GM08714 (cell line): Measurements from ENCODE around the gene ITLN2.
"Not testable (repeated sequence)": the region's sequence is repeated elsewhere in the genome, so short reads cannot be mapped to it uniquely, and the experiment has no call there.

Experiments
- H3K4me3 ChIP-seq: fragments of 200-500 bp; sonication (Bioruptor generic); 2 replicates; pipeline ENCODE4 v1.5.1; 2014; ENCODE audit warnings: mild to moderate bottlenecking, low read length, inconsistent platforms
- ZNF274 ChIP-seq: IDR thresholded peaks from 2 replicates; pipeline ENCODE4 v1.6.1; 2012; ENCODE audit warnings: mild to moderate bottlenecking, low read depth, low read length

Gene ITLN2

DNA sequence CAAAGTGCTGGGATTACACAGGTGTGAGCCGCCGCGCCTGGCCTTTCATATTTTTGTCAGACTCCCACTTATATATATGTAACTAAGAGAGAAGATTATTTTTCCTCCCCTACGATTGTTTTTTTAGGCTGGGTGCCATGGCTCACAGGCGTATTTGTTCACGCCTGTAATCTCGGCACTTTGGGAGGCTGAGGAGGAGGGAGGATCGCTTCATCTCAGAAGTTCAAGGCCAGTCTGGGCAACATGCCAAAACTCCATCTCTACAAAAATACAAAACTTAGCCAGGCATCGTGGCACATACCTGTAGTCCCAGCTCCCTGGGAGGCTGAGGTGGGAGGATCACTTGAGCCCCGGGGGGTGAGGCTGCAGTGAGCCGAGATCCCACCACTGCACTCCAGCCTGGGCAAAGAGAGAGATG lies 23.9 kb upstream of the ITLN2 start:
- no peak overlapping the region for H3K4me3 ChIP-seq
- TF ChIP-seq ZNF274 = no peak

- TF ChIP-seq ZNF274 = no peak
These were observed 20.4 kb upstream of the ITLN2 start for GRCh38 chr1:160975026-160975425.

GRCh38 chr1:160973491-160973890 lies 18.9 kb upstream of the ITLN2 start:
- no peak overlapping the region for H3K4me3 ChIP-seq
- TF ChIP-seq ZNF274 = no peak

More at GRCh38 chr1:160975026-160975425, 20.4 kb upstream of the ITLN2 start:
- H3K4me3 ChIP-seq = no peak overlapping the region

- no peak for TF ChIP-seq ZNF274
- no peak overlapping the region for H3K4me3 ChIP-seq
These were observed 18.3 kb upstream of the ITLN2 start for GRCh38 chr1:160972939-160973338.

GRCh38 chr1:160971618-160972056 lies 17.0 kb upstream of the ITLN2 start:
- H3K4me3 ChIP-seq = no peak overlapping the region

DNA sequence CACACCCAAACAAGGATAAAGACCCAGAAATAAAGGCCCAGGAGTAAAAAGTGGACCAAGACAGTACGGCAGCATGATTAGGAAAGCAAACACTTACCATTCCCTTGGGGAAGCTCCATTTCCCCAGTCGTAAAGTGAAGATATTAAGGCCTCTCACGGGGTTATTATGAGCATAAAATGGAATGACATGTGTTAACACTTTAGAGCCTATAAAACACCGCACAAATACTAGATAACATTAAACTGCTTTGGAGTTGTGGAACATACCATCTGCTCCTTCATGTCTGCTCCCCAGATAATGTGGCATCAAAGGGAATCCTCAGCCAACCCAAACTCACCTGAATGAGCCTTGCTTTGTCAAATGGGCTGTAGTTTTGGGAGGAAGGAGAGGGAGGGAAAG lies 8.9 kb upstream of the ITLN2 start:
- H3K4me3 ChIP-seq = no peak overlapping the region
- TF ChIP-seq ZNF274 = no peak

More at GRCh38 chr1:160971618-160972056, 17.0 kb upstream of the ITLN2 start:
- TF ChIP-seq ZNF274 = no peak

DNA sequence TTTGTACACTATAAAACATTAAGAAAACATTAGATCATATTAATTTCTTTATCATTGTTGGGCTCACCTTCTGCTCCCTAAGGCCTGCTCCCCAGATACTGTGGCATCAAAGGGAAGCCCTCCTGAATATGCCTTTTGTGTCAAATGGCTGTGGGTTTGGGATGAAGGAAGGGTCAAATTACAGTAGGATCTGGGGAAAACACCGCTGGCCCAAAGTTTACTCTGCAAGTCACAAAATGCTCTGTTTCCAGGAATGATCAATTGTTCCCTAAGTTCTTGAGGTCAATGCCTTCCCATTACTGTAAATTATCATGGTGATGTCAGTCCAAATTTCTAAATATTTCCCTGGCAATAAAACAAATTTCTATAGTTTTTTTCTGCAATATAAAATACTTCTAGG lies 6.8 kb upstream of the ITLN2 start:
- no peak overlapping the region for H3K4me3 ChIP-seq
- TF ChIP-seq ZNF274 = no peak

DNA sequence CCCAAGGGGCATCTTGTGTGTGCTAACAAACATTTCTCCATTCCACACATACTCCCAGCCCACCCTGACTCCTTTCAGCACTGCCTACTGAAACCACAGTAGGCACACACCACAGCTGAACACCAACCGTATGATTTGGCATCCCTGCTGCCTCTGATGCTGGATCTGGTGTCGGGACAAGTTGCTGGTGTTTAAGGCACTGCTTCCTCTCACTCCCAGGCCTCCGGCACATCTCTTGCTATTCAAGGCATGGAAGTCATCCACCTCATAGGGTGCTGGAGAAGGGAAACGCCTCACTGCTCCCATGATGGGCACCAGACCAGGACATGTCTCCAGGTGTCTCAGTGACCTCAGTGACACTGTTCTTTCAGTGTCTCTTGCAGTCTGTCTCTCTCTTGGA lies 2.4 kb upstream of the ITLN2 start:
- TF ChIP-seq ZNF274 = no peak

GRCh38 chr1:160953030-160953429 lies 1.6 kb downstream of the ITLN2 start:
- TF ChIP-seq ZNF274 = no peak

More for the DNA sequence above, 2.4 kb upstream of the ITLN2 start:
- H3K4me3 ChIP-seq = no peak overlapping the region

GRCh38 chr1:160952129-160952510 lies 2.5 kb downstream of the ITLN2 start:
- TF ChIP-seq ZNF274 = no peak
- H3K4me3 ChIP-seq = no peak overlapping the region

More at GRCh38 chr1:160953030-160953429, 1.6 kb downstream of the ITLN2 start:
- H3K4me3 ChIP-seq = no peak overlapping the region

GRCh38 chr1:160951443-160952128 lies 3.0 kb downstream of the ITLN2 start:
- H3K4me3 ChIP-seq = no peak overlapping the region
- no peak for TF ChIP-seq ZNF274

- TF ChIP-seq ZNF274 = no peak
- H3K4me3 ChIP-seq = no peak overlapping the region
These were observed 4.0 kb downstream of the ITLN2 start for GRCh38 chr1:160950657-160951056.

- H3K4me3 ChIP-seq = no peak overlapping the region
- no peak for TF ChIP-seq ZNF274
These were observed 4.7 kb downstream of the ITLN2 start for GRCh38 chr1:160949881-160950280.

DNA sequence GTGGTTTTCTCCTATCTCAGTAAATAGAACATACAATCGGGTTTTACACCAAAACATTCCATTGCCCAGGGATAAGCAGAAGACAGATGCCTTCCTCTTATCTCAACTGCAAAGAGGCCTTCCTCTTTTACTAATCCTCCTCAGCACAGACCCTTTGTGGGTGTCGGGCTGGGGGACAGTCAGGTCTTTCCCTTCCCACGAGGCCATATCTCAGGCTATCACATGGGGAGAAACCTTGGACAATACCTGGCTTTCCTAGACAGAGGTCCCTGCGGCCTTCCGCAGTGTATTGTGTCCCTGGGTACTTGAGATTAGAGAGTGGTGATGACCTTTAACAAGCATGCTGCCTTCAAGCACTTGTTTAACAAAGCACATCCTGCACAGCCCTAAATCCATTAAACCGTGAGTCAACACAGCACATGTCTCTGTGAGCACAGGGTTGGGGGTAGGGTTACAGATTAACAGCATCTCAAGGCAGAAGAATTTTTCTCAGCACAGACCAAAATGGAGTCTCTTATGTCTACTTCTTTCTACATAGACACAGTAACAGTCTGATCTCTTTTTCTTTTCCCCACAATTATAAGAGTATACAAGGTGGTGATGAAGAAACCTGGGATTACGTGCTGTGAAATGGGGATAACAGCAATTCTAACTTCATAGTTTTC lies 5.3 kb downstream of the ITLN2 start:
- H3K4me3 ChIP-seq = not testable (repeated sequence)

DNA sequence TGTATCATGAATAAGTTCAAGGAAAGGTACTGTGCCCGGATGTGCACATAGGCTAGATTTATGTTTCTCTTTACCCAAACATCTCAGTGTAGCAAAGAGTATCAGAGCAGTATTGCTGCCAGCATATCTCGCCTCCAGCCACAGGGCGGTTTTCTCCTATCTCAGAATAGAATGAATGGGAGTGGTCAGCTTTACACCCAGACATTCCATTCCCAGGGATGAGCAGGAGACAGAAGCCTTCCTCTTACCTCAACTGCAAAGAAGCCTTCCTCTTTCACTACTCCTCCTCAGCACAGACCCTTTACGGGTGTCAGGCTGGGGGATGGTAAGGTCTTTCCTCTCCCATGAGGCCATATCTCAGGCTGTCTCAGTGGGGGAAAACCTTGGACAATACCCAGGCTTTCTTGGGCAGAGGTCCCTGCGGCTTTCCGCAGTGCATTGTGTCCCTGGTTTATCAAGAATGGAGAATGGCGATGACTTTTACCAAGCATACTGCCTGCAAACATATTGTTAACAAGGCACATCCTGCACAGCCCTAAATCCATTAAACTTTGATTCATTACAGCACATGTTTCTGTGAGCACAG lies 7.3 kb downstream of the ITLN2 start:
- not testable (repeated sequence) for H3K4me3 ChIP-seq

- H3K4me3 ChIP-seq = not testable (repeated sequence)
These were observed 8.7 kb downstream of the ITLN2 start for GRCh38 chr1:160945881-160946280.
